ENCODE data around the gene CES5A.
"Not testable (repeated sequence)": the region's sequence is repeated elsewhere in the genome, so short reads cannot be mapped to it uniquely, and the experiment has no call there.

DNA sequence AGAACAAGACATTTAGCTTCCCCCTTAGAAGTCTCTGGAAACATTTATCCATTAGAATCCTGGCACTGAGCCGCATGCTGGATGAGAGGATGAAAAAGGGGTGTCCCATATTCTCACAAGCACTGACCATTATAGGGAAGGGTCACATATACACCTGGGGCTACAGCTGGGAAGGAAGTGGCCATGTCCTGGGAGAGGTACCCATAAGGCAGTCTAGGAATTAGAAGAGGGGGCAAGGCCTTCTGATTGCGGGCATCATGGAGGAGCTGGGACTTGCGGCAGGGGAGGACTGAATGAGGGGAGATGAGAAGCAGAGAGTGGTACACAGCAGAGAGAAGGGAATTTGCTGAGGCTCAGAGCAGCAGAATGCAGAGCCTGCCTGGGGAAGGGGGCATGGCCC lies 45.9 kb downstream of the CES5A start:
- not testable (repeated sequence) for TF ChIP-seq POLR2A (IDR thresholded peaks at IDR 0.05; ENCODE audit: low read length); GATA1 (IDR thresholded peaks at IDR 0.05; ENCODE audit: low read depth, low read length)
